ENCODE data around the gene ZEB1.

- TF ChIP-seq, protein P1, sequence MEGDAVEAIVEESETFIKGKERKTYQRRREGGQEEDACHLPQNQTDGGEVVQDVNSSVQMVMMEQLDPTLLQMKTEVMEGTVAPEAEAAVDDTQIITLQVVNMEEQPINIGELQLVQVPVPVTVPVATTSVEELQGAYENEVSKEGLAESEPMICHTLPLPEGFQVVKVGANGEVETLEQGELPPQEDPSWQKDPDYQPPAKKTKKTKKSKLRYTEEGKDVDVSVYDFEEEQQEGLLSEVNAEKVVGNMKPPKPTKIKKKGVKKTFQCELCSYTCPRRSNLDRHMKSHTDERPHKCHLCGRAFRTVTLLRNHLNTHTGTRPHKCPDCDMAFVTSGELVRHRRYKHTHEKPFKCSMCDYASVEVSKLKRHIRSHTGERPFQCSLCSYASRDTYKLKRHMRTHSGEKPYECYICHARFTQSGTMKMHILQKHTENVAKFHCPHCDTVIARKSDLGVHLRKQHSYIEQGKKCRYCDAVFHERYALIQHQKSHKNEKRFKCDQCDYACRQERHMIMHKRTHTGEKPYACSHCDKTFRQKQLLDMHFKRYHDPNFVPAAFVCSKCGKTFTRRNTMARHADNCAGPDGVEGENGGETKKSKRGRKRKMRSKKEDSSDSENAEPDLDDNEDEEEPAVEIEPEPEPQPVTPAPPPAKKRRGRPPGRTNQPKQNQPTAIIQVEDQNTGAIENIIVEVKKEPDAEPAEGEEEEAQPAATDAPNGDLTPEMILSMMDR (conservative IDR thresholded peaks at IDR 0.05) = no peak
- no peak for TF ChIP-seq ZFX (IDR thresholded peaks at IDR 0.05)
These were observed 1.7 kb downstream of the ZEB1 start for GRCh38 chr10:31320550-31321211.
